SU-DHL-6 (cell line): ENCODE data around the gene MYO1F.

Experiments used
- CTCF ChIP-seq: fragments of 200-600 bp; sonication (generic); IDR thresholded peaks from one replicate; pipeline ENCODE4 v1.5.1; 2017; ENCODE audit warnings: antibody characterized with exemption, mild to moderate bottlenecking, low read length, moderate library complexity; ENCODE audit not compliant: insufficient read depth, poor library complexity, severe bottlenecking
- EZH2phosphoT487 ChIP-seq: fragments of 200-600 bp; sonication (generic), shearing (Covaris generic); conservative IDR thresholded peaks from 2 replicates; pipeline ENCODE4 v1.6.1; 2018; ENCODE audit warnings: mild to moderate bottlenecking, antibody characterized with exemption, low read length, moderate library complexity, mixed read lengths

- TF ChIP-seq CTCF (no peak), EZH2phosphoT487 (no peak)
Observed at GRCh38 chr19:8512115-8512967, 64.9 kb downstream of the MYO1F start.
